Pancreas (tissue), 10 donors: ENCODE results near the gene ZCCHC7. TPM values are rescaled to one million over a fixed set of nuclear protein-coding genes. Genes with fewer than 3 reads are reported as not detected.
"Not testable (repeated sequence)": the region's sequence is repeated elsewhere in the genome, so short reads cannot be mapped to it uniquely, and the experiment has no call there.

Source experiments
- ATAC-seq, 4 donors: fragments of 200-7000 bp; cut with Tn5 transposase; one replicate each; pipeline versions ENCODE4 v1.8.0 to v1.9.1; 2020; ENCODE audit warnings: mild to moderate bottlenecking in 4 of 4, moderate library complexity in 4 of 4
- DNase-seq, 6 donors: peaks; one replicate each; pipeline ENCODE4 v3.0.0-alpha.2; 2020
- FAIRE-seq: peaks from 2 replicates; lab custom pipeline; 2012; peaks lifted over from hg19 to GRCh38; lab: Jason Lieb, UNC
- H3K27ac ChIP-seq, 4 donors: fragments of 200-600 bp; sonication (generic); 1 replicate in 3 of 4; 2 replicates in 1 of 4; pipeline versions ENCODE4 v1.5.0 to v1.8.0; 2020
- H3K27me3 ChIP-seq, 4 donors: fragments of 200-600 bp; one replicate each; pipeline ENCODE4 v1.8.0; 2021
- H3K36me3 ChIP-seq, 3 donors: fragments of 200-600 bp; sonication (generic) in 1 of 3; one replicate each; pipeline versions ENCODE4 v1.5.0 to v1.8.0; 2020 to 2021
- H3K4me1 ChIP-seq, 3 donors: fragments of 200-600 bp; one replicate each; pipeline ENCODE4 v1.8.0; 2021
- H3K4me3 ChIP-seq, 4 donors: fragments of 200-600 bp; sonication (generic) in 2 of 4; one replicate each; pipeline versions ENCODE4 v1.5.0 to v1.8.0; 2020 to 2021
- H3K9me3 ChIP-seq, 4 donors: fragments of 200-600 bp; one replicate each; pipeline ENCODE4 v1.8.0; 2021
- WGBS, 2 donors: extraction: QIAGEN DNeasy Blood & Tissue Kit; methylation state at CpG; one replicate each; pipeline ENCODE4 v1.1.7; 2013; 5-methylcytosine and 5-hydroxymethylcytosine counted together
- intact Hi-C, 3 donors: fragments of 100-400 bp; cut with DNase I; formaldehyde crosslinking; loops; one replicate each; pipeline versions ENCODE4 v1.11.1 to v1.14.2; 2022
- polyA plus RNA-seq, 2 donors: library from polyadenylated mRNA; stranded (reverse); fragments of 200-250 nt; gene quantifications; one replicate each; pipeline ENCODE4 v1.2.3, GENCODE V29; 2013
- total RNA-seq, 6 donors: library from RNA; stranded (reverse); fragmentation: NEBNext Ultra II Directional in 4 of 6; extraction: Animal tissue kit (Norgen Biotek cat#: 25700) in 4 of 6; gene quantifications; one replicate each; pipeline versions ENCODE4 v1.2.1 to v1.2.4, GENCODE V29; 2021 to 2023
- TF ChIP-seq, protein P1 (sequence below), 4 donors: fragments of 200-600 bp; sonication (generic) in 3 of 4; IDR thresholded peaks; one replicate each; pipeline versions ENCODE4 v1.5.0 to v1.8.0; 2021; ENCODE audit warnings: antibody characterized with exemption in 4 of 4
- donor health status: healthy with polysubstance abuse.
- donor health status: DM: no; HTN: no; CAD: no; lungs with moderate emphysema.
- donor health status: DM: no; HTN: no; CAD: no.
- donor health status: control.
- donor health status: control.
- donor health status: Bipolar disorder and iron deficiency.
- donor health status: DM: yes; HTN: yes; CAD: no.
- donor health status: DM: no; HTN: no; CAD: no.
- donor health status: DM: no; HTN: no; CAD: no.
- donor health status: DM: yes; HTN: yes; CAD: no.

ZCCHC7 gene
- total and polyA plus RNA-seq, 8 donors, result 8.1 to 17.4 (median 14.4) TPM

DNA sequence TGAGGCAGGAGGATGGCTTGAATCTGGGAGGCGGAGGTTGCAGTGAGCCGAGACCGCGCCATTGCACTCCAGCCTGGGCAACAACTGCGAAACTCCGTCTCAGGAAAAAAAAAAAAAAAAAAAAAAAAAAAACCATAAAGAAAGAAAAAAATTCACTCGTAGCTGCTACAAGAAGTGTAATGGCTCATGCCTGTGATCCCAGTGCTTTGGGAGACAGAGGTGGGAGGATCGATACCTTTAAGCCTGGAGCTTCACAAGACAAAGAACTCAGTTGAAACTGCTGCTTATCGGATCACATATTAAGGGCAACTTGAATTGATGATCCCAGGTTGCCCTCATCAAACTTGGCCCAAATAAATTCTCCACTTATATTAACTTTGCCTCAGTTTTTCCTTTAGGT lies 1.0 kb upstream of the ZCCHC7 start:
- WGBS, 2 donors, result 96 to 98% methylated on average over 9 of the region's 9 CpGs
- FAIRE-seq (no peak), DNase-seq (no peak), ATAC-seq (no peak)
- intact Hi-C loops, result no loop called here
- Histone ChIP-seq H3K9me3 (no peaks in the 10 kb centered on the region), H3K27ac (no peak overlapping the region), H3K4me1 (peaks cover 3 to 12% (median 11%) of the 10 kb centered on the region in 3 donors), H3K4me3 (peak overlapping the region in 1 of 4 donors; percentile 84), H3K27me3 (no peaks in the 10 kb centered on the region), H3K36me3 (no peaks in the 10 kb centered on the region)
- TF ChIP-seq, protein P1, sequence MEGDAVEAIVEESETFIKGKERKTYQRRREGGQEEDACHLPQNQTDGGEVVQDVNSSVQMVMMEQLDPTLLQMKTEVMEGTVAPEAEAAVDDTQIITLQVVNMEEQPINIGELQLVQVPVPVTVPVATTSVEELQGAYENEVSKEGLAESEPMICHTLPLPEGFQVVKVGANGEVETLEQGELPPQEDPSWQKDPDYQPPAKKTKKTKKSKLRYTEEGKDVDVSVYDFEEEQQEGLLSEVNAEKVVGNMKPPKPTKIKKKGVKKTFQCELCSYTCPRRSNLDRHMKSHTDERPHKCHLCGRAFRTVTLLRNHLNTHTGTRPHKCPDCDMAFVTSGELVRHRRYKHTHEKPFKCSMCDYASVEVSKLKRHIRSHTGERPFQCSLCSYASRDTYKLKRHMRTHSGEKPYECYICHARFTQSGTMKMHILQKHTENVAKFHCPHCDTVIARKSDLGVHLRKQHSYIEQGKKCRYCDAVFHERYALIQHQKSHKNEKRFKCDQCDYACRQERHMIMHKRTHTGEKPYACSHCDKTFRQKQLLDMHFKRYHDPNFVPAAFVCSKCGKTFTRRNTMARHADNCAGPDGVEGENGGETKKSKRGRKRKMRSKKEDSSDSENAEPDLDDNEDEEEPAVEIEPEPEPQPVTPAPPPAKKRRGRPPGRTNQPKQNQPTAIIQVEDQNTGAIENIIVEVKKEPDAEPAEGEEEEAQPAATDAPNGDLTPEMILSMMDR (IDR thresholded peaks at IDR 0.05), result no peak

DNA sequence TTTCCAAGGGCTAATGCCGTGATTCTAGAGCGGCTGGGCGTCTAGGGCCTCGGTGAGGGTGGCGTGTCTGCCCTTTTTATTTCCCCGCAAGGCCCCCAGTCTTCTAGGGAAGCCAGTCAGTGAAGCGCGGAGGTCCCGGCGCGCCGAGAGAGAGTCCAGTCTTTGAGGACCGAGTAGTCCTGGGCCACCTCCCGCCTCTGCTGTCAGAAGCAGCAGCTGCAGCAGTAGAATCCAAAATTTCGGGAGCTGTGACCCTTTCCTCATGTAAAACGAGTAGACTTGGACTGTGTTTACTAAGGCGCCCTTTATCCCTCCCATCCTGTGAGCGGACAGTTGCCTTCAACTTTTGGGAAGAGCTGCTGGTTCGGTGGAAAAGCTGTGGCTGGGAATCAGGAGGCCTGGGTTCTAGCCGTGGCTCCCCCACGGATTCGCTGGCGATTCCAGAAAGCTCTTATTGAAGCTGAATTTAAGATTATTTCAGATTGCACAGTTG lies 515 bp downstream of the ZCCHC7 start:
- DNase-seq (peak in 1 of 6 donors; percentile 28), ATAC-seq (peak; percentile 36 to 55 (median 48))
- intact Hi-C loops, H3K36me3 ChIP-seq, H3K27me3 ChIP-seq, H3K9me3 ChIP-seq, FAIRE-seq: not testable (repeated sequence)
- peak overlapping the region; percentile 89 to 93 (median 91) for H3K27ac ChIP-seq
- H3K4me1 ChIP-seq, result peaks cover 3 to 12% (median 11%) of the 10 kb centered on the region in 3 donors
- peak overlapping the region; percentile 65 to 84 (median 81) for H3K4me3 ChIP-seq
- 0% methylated on average over 23 of the region's 23 CpGs for WGBS, 2 donors

DNA sequence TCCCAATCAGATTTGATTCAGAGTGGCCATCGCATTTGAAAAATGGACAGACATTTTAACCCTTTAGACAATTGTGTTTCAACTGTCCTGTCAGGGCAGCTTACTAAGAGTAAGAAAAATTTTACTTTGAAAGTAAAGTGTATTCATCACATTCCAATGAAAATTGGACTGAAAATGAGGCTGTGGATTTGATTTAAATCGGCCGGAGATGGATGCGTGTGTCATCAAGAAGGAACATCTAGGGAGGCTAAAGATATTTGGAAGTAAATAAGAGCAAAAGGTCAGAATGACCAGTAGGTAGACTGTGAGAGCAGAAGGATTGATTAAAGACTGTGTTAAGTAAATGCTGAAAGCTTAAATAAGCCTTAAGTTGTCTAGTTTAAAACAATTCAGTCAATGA lies 1.5 kb downstream of the ZCCHC7 start:
- peak overlapping the region in 2 of 4 donors; percentile 83 to 84 for H3K4me3 ChIP-seq
- peaks cover 3 to 12% (median 11%) of the 10 kb centered on the region in 3 donors for H3K4me1 ChIP-seq
- no peak for FAIRE-seq
- TF ChIP-seq, protein P1 (IDR thresholded peaks at IDR 0.05), result no peak
- no peak for DNase-seq
- ATAC-seq, result no peak
- no peak overlapping the region for H3K27ac ChIP-seq
- H3K9me3 ChIP-seq, result no peaks in the 10 kb centered on the region
- H3K36me3 ChIP-seq, result no peaks in the 10 kb centered on the region
- intact Hi-C loops, result no loop called here
- 47 to 61% methylated on average over 4 of the region's 4 CpGs for WGBS, 2 donors
- H3K27me3 ChIP-seq, result no peaks in the 10 kb centered on the region

DNA sequence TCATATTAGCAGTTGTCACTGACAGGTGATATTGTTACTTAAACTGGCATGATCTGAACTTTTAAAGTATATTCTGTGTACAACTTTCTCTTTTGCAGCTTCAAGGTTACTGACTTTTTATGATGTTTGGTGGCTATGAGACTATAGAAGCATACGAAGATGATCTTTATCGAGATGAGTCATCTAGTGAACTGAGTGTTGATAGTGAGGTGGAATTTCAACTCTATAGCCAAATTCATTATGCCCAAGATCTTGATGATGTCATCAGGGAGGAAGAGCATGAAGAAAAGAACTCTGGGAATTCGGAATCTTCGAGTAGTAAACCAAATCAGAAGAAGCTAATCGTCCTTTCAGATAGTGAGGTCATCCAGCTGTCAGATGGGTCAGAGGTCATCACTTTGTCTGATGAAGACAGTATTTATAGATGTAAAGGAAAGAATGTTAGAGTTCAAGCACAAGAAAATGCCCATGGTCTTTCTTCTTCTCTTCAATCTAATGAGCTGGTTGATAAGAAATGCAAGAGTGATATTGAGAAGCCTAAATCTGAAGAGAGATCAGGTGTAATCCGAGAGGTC lies 5.9 kb downstream of the ZCCHC7 start:
- no peaks in the 10 kb centered on the region for H3K27me3 ChIP-seq
- ATAC-seq (no peak), DNase-seq (no peak), FAIRE-seq (no peak)
- no peak overlapping the region for H3K27ac ChIP-seq
- no peaks in the 10 kb centered on the region for H3K9me3 ChIP-seq
- peaks cover 0 to 12% (median 11%) of the 10 kb centered on the region in 3 donors for H3K4me1 ChIP-seq
- intact Hi-C loops, result no loop called here
- H3K36me3 ChIP-seq, result no peaks in the 10 kb centered on the region
- no peak overlapping the region for H3K4me3 ChIP-seq
- TF ChIP-seq, protein P1 (IDR thresholded peaks at IDR 0.05), result no peak
- 81 to 85% methylated on average over 6 of the region's 6 CpGs for WGBS, 2 donors

DNA sequence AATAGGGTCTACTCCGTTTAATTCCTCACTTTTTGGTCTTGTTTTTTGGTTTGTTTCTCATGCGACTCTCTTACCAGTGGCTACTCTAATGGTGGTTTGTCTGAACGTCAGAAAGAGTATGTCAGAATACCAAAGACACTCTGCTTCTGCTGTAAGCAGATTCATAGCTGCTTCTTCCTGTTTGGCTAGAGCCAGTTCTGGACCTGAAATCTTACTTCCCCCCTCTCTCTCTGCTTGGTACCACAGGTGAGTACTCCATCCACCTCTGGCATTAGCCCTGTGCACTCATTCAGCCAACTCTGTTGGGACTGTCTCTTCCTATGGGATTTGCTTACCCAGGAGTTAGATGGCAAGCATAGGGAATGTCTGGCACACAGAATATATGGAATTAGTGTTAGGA lies 6.6 kb downstream of the ZCCHC7 start:
- no peaks in the 10 kb centered on the region for H3K36me3 ChIP-seq
- FAIRE-seq (no peak), ATAC-seq (no peak), DNase-seq (no peak)
- no peak overlapping the region for H3K4me3 ChIP-seq
- H3K27ac ChIP-seq, result no peak overlapping the region
- peaks cover 0 to 8% (median 6%) of the 10 kb centered on the region in 3 donors for H3K4me1 ChIP-seq
- no peaks in the 10 kb centered on the region for H3K9me3 ChIP-seq
- TF ChIP-seq, protein P1 (IDR thresholded peaks at IDR 0.05), result no peak
- no peaks in the 10 kb centered on the region for H3K27me3 ChIP-seq
- intact Hi-C loops, result no loop called here
- 89 to 94% methylated on average over 3 of the region's 3 CpGs for WGBS, 2 donors
